Glomerular visceral epithelial cell (primary cell): ENCODE data around the gene KRTAP3-1.
"Not testable (repeated sequence)": the region's sequence is repeated elsewhere in the genome, so short reads cannot be mapped to it uniquely, and the experiment has no call there.

Experiments used
- DNase-seq: peaks from one replicate; pipeline ENCODE4 v3.0.0-alpha.2; 2016; ENCODE audit errors: extremely low spot score

The KRTAP3-1 gene

DNA sequence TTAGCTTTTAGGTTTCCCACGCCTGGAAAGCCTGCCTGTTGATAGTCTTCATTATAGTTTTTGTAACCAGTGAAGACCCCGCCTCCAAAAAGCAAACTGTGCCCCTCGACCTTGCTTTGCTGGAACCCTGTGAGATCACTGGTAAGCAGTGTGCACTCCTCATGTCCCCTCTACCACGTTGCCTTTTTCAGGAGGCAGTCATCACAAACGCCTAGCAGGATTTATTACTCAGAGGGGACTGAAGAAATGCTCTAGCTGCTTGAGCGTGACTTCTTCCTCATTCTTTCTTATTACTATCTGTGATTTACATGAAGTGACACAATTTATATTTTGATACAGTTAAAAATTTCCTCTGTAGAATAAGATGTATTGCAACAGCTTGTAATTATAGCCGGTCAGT lies 6.5 kb upstream of the KRTAP3-1 start:
- DNase-seq: no peak

DNA sequence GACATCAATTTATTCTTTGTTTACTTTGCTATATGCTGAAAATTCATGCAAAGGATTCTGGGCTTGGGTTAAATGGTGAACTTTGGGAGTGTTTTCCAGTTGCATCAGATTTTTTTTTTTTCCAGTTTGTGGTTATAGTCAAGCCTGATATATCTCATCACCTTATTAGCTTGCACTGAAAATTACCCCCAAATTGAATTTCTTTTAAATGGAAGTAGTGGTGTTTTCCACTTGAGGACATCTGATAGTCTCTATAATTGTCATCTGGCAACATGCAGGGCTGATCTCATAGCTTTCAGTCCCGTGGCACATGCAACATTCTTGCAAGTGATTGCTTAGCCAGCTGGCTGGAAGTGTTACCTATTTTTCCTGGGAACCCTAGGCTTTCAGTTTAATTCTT lies 4.7 kb upstream of the KRTAP3-1 start:
- DNase-seq: no peak

DNA sequence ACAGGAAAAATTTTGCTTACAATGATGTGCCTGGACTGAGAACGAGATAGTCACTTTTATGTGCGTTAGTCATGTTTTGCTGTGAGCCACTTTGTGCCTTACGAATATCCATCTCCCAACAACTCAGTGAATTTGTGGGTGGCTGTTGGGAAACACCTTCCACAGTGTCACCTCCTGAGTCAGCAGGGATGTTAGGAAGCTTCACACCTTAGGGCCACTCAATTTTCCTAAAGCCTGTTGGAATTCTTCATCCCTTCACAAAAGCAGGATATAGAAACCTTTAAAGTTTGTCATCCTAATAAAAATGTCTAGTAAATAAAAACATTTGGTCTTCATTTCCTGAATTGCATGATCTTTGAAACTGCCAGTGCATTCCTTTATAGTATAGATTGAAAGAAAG lies 4.3 kb upstream of the KRTAP3-1 start:
- DNase-seq: no peak

DNA sequence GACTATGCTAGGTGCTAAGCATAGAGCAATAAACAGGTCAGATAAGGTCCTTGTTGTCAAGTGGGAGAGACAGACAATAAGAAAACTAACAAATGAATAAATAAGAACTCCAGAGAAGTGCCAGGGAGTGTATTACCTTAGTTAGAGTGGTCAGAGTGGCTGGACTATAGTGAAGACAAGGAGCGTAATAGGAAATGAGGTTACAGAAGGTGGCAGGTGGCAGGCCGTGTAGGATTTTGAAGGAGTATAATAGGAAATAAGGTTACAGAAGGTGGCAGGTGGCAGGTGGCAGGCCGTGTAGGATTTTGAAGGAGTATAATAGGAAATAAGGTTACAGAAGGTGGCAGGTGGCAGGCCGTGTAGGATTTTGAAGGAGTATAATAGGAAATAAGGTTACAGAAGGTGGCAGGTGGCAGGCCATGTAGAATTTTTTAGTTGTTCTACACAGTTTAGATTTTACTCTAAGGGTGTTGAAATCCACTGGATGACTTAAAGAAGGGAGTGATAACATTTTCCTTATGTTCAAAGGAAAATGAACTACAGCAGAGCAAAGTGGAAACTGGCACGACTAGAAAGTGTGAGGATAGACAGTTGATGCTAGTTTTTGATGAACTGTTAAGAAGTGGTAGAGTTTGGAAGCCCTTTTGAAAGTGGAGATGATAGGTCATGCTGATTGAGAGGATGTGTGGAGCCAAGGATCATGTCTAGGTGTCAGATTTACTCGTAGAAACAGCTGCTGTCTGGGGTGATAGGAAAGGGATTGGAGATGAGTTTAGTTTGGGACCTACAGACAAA lies 3.6 kb upstream of the KRTAP3-1 start:
- DNase-seq: no peak

DNA sequence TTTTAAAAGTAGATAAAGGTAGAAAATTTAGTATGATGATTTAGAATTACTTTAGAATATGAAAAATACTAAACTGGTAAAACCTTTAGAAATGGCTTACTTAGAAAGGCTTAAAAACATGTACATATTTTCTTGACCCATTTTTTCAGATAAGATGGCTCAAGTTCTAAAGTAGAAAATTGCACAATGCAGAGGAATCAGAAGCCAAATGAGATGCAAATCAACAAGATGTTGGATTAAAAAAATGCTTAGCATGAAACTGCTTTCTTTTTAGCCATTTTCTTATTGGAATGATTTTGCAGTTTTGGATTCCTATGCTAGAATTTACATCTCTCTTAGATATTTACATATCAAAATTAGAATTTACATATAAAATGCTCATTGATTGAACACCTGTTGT lies 1.5 kb upstream of the KRTAP3-1 start:
- DNase-seq: no peak

DNA sequence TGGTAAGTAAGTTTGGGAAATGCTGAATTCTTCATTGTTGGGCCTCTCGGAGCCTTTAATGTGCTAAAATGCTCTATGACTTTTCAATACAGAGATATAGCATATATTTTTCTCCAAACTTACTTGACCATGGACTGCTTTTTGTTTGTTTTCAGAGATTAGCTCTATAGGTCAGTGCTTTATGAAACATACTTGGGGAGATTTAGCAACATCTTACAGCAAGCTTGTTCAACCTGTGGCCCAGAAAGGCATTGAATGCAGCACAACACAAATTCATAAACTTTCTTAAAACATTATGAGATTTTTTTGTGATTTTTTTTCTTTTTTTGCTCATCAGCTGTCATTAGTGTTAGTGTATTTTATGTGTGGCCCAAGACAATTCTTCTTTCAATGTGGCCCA lies 1.0 kb upstream of the KRTAP3-1 start:
- DNase-seq: no peak

DNA sequence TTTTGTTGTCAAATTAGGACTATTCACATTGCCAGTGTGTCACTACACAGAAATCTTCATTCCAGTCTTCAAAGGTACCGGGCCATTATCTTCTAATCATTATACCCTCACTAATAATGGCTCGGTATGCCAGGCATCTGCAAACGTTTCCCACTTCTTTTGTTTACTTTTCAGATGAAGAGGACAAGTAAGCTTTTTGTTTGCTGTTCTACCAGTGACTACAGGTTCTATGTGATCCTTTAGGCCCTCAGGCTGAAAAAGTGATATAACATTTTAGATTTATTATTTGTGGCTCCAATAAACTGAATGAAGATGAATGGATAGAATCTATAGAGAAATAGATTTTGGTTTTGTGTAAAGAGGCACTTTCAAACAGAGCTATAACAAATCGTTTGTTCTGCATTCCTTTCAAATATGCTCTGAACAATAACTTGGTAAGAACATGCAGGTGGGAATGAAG lies 403 bp upstream of the KRTAP3-1 start:
- DNase-seq: no peak

DNA sequence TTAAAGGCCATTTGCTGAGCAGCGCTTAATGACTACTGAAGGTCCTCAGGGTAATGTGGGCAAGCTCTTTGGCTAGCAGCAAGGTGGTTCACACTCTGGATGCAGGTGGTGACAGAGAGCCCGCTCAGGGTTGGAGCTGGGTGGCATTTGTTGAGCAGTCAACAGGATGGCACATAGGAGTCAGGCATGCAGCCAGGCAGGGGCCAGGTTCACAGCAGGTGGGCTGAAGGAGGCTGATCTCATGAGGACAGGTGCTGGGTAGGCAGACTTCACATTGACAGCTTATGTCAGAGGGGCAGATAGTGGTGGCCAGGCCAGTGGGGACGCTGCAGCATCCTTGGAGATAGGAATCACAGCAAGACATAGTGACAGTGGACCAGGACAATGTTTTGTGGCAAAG lies 4.5 kb downstream of the KRTAP3-1 start:
- DNase-seq: no peak

DNA sequence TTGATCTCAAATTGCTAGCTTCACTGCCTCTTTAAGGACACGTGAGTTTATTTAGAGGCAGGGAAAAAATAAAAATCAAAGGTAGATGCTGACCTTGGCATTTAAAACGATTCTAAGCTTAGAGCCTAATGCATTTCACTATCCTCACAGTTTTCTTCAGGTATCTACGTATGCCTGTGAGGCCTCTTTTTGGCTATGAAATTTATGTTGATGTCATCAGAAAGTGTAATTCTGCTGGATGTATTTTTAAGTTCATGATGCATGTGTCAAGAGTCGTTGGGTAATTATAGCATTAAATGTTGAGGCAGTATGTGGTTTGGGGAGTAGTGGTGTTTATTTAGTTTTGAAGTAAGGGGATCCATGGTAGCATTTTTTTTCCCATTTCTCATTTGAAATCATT lies 5.0 kb downstream of the KRTAP3-1 start:
- no peak for DNase-seq

DNA sequence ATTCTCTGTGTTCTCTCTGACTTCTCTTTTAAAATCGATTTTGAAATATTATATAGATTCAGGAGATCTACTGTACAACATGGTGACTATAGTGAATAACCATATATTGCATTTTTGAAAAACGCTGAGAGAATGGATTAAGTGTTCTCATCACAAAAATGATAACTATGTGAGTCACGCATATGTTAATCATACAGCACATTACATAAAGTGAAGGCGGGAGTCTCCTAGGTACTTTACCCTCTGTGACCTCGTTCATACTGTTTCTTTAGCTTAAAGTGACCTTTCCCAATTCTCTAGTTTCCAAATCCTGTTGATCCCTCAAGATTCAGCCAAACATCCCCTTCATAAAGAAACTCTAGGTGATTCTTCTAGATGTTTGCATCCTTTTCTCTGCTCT lies 6.1 kb downstream of the KRTAP3-1 start:
- DNase-seq: peak; percentile 26

DNA sequence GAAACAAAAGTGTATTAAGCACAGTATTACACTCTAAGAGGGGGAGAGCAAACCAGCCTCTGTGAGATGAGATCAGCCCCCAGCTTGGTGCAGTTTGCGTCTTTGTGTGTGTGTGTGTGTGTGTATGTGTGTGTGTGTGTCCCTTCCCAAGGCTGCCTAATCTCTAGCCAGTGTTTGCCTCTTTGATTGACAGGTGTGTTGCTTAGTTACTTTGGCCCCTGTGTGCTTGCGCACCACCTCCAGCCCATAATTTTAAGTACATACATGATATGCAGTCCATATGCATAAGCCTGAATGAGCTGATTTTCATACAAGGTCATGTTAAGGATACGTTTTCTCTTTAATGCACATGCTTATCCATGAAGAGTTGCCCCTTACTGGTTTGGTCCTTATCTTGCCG lies 7.1 kb downstream of the KRTAP3-1 start:
- DNase-seq: no peak

DNA sequence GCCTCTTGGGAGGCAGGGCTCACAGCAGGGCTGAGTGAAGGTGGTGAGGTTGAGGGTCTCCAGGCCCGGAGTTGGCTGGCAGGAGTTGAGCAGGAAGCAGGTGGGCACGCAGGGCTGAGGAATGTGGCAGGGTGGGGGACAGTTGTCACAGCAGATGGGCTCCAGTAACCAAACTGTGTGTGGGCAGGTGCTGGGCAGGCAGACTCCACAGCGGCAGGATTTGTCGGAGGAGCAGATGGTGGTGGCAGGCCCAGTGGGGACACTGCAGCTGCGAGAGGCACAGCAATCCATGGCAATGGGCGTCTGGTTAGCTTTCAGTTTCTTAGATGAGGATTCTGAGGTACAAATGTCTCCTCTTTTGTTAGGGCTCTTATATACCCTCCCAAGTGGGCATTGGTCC lies 9.4 kb downstream of the KRTAP3-1 start, which contains the start of gene KRTAP3-2:
KRTAP3-2 (minus strand) TSS at position 344 of the 400 bp plus-strand sequence; CDS start at position 291, 53 bp downstream.
- not testable (repeated sequence) for DNase-seq

DNA sequence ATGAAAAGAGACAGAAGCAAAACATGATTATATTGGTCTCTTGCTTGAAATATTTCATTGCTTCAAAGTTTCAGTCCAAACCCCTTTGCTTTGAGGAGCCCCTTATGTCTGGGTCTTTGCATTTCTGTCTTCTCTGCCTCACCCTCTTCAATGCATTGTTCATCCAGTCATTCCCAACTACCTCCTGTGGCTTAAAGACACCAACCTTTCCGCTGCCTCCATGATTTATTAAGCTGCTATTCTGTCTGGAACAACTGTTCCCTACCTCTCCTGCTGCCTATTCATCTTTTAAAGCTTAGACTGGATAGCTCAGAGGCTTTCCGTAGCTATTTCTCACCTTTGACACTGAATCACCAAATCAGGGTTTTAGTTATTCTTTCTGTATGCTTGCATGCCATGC lies 11.6 kb downstream of the KRTAP3-1 start:
- DNase-seq: no peak

DNA sequence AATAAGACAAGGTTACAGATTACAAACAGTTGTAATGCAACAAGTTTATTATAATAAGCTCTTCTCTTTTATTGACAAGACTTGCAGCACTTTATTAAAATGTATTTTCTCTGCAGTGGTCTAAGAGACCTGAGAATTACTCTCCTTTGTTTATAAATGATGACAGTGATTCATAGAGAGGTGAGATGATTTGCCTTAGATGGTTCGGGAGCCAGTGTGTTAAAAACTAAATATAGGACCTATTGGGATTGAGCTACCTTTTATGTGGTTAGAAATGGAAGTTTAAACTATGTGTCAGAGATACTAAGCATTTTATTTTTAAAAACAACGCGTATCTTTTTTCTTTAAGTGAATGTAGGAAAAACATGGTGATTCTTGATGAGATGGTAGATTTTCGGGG lies 12.1 kb downstream of the KRTAP3-1 start:
- DNase-seq: no peak

DNA sequence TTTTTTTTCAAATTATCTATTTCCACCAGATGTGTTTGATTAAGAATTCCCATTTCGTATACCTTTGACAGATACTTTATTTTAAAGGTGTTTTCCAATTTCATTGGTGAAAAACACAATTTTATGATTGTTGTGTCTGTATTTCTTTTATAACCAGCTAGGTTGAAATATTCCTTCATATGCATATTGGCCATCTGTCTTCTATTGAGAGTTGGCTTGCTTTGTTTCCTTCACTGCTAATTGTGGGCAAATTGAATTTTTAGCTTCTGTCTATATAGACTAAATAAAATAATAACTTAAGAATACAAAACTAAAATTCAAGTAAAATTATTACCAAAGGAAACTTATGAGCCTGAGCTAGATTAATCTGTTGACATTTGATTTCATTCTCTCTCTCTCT lies 13.8 kb downstream of the KRTAP3-1 start:
- DNase-seq: no peak

DNA sequence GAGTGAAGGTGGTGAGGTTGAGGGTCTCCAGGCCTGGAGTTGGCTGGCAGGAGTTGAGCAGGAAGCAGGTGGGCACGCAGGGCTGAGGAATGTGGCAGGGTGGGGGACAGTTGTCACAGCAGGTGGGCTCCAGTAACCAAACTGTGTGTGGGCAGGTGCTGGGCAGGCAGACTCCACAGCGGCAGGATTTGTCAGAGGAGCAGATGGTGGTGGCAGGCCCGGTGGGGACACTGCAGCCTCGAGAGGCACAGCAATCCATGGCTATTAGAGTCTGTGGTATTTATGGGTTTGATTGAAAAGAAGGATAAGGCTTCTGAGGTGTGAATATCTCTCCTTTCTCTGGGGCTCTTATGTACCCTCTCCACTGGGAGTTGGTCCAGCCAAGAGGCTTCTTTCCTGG lies 15.1 kb downstream of the KRTAP3-1 start, which contains the start of gene KRTAP3-3:
KRTAP3-3 (minus strand) TSS at position 326 of the 400 bp plus-strand sequence; CDS start at position 259, 67 bp downstream.
- no peak for DNase-seq

DNA sequence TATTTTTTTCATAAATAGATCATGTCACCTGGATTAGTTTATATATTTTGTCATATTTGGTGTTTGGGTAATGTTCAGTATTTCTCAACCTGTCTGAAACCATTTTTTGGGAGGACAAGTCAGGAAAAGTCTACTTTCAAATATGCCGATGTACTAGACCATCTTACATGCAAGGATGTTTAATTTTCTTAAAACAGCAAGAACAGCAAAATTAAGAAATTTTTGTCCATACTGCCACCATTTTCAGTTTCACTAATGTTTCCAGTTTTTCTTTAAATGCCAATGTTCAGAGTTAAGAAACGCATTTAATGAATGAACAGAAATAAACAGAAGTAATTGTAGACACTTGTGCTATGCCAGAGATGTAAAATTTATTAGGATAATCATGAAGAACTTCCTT lies 15.8 kb downstream of the KRTAP3-1 start:
- no peak for DNase-seq

DNA sequence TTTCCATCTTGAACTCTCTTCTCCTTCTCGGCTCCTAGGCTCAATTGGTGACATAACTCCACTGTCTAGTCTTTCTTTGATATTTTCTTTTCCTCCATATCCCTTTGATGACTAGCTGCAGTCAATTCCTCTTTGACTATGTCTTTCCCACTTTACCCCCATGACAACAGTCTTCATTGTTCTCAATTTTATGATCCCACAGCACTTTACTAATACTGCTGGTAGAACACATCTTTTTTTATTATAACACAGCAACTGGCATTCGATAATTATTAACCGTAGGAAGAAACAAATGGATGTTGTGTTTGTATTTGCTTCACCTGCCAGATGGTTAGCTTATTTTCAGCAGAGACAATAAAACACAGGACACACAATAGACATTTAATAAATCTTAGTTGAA lies 16.3 kb downstream of the KRTAP3-1 start:
- no peak for DNase-seq

DNA sequence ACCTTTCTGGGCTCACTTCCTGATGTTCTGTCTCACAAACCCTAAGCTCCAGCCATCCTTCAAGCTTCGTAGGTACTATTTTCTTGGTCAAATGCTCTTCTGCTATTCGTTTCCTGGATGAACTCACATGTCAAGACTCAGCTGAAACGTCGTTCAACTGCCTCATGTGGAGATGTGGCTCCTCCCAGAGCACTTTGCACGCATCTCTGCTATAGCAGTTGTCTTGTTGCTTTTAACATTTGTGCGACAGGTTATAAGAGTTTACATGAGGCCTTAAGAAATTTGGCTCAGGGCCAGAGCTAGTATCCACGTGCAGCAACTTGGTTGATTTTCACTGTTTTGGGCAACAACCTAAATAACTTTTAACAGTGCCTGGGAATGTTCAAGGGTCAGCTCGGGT lies 22.0 kb downstream of the KRTAP3-1 start:
- DNase-seq: no peak

DNA sequence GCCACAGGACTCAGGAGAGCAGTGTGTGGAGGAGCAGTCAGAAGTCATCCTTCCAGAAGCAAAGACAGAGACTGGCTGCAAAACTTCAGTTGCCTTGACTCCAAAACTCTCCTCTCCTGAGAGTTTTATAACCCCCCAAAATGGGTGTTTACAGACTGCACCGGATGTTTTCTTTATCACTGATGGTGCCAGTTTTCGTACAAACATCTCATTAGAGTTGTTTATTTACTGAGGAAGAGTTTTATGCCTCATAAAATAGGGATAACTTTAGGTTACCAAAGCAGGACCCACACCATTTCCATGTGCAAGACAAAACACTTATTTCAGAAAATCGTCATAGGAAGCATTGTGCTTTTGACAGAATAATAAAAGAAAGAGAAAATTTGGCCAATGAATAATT lies 24.7 kb downstream of the KRTAP3-1 start, which contains the start of gene KRT40:
KRT40 (minus strand) TSS at position 101 of the 400 bp plus-strand sequence; CDS start at position 48, 53 bp downstream.
- DNase-seq: no peak

DNA sequence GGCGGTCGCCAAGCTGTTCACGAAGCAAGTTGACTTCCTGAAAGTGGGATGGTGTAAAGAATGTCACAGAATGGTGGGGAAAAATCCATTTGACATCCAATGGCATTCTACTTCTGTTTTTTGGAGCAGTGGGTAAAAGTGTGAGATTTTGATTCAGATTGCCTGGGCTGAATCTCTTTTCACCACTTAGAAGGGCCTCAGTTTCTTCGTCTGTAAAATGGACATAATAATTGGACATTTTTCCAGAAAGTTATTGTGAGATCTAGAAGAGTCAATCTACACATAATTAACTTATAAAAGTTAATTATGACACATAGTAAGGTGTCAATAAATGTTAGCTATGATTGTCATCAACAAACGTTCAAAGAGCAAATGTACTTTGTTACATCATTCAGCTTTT lies 27.8 kb downstream of the KRTAP3-1 start:
- DNase-seq: no peak

DNA sequence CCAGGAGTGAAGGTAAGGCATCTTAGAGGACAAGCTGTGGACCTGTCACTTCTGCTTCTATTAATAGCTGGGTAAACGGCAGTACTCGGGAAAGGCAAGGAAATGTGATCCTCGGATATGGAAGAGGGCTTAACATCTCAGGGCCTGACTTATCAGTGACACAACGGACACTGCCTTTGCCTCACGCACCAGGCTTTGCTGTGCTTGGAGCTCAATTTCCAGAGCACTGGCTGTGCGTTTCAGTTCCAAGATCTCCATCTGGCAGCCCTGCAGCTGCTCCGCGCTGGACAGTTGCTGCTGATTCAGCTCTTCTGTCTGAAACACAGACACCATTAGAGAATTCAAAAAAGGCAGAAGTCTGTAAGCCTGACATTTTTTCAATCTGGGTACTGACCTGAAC lies 28.3 kb downstream of the KRTAP3-1 start:
- no peak for DNase-seq

DNA sequence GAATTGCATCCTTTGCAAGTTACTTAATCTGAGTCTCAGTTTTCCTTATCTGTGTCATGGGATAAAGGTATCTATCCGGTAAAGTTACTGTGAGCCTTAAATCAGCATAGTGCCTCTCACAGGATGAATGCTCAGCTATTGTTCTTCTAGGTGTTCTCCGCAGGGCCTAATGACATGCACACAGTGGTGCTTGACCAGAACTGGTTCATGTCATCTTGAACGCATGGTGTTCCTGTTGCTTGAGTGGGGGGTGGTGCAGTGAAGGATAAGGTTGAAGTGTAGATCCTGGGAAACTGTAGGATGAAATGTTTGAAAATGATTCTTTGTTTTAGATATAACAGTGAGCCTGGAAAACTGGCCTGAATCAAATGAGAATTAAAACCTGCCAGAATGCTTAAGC lies 28.8 kb downstream of the KRTAP3-1 start:
- DNase-seq: no peak
